IPS-18a (cell line): ENCODE data around the gene MICALL1.
A peak's percentile ranks its signal among the peaks of the same experiment; 100 is the strongest.
"Not testable (repeated sequence)": the region's sequence is repeated elsewhere in the genome, so short reads cannot be mapped to it uniquely, and the experiment has no call there.

Experiments used
- H3K27ac ChIP-seq: one replicate; pipeline ENCODE4 v1.5.1; 2013; ENCODE audit warnings: low read length
- H3K27me3 ChIP-seq: one replicate; pipeline ENCODE4 v1.6.1; 2013; ENCODE audit warnings: mild to moderate bottlenecking, low read length; ENCODE audit not compliant: control insufficient read depth, insufficient read depth
- H3K36me3 ChIP-seq: one replicate; pipeline ENCODE4 v1.6.1; 2013; ENCODE audit warnings: low read depth, low read length; ENCODE audit not compliant: control insufficient read depth
- H3K4me1 ChIP-seq: one replicate; pipeline ENCODE4 v1.6.1; 2013; ENCODE audit warnings: low read depth, low read length; ENCODE audit not compliant: control insufficient read depth
- H3K4me3 ChIP-seq: one replicate; pipeline ENCODE4 v1.5.1; 2013; ENCODE audit warnings: low read length
- H3K9ac ChIP-seq: one replicate; pipeline ENCODE4 v1.6.1; 2013; ENCODE audit warnings: mild to moderate bottlenecking, low read length, moderate library complexity
- H3K9me3 ChIP-seq: one replicate; pipeline ENCODE4 v1.6.1; 2013; ENCODE audit warnings: low read depth, low read length; ENCODE audit not compliant: control insufficient read depth

Gene MICALL1

DNA sequence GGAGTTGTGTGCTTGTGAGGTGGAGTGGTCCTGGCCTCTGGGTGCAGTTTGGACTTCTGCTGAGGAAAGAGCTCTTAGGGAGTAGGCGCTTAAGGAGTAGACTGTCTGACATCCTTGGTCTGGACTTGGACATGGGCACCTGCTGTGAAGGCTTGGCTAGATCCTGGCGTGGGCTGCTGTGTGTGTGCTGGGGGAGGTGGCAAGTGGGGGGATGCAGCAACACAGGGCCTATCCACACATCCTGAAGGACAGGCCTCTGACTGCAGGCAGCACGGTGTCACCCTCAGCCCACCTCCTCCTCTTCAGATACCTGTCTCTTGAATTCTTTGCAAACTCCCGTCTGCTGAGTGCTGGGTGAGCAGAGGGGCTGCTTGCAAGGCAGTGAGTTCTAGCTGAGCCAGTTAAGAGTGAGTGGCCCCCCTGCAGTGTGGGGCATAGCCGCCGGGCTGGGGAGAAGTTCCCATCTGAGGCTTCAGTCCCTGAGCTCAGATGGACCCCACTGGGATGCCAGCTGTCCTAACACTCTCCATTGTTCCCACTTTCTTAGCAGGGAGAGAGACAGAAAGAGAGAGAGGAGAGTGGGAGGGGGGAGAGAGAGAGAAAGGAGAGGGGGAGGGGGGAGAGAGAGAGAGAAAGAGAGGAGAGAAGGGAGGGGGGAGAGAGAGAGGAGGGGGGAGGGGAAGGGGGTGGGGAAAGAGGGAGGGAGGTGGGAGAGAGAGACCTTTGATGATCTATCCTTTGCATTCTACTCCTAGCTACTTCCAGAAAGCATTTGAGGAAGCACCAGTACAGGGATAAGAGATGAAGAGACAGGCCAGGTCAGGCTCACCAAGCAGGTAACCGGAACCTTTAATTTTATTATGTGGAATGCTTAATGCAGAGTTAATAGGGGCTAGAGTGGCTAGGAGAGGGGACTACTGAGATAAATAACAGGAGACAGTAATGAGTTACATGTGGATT is 65.7 kb downstream of the MICALL1 start:
- Histone ChIP-seq H3K36me3 (peaks cover 13% of the 10 kb centered on the region), H3K4me3 (peak overlapping the region; percentile 26)

DNA sequence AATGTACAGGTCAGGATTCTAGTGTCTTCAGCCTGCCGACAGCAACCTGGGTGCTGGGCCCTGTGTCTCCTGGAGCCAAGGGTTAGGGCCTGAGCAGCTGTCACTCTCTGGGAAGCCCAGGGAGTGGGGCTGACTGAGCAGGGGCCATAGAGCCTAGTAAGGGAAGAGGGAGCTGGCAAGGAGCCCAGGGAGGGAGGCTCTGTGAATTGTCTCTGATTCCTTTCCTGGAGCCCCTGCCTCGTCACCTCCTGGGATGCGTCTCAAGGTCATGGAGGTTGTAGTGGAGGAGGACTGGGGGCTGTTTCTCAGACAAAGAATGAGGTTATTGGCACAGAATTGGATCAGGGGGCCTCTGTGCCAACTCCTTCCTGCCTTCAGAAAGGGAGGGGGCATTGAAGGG is 66.4 kb downstream of the MICALL1 start:
- H3K36me3 ChIP-seq = peaks cover 5% of the 10 kb centered on the region
- no peaks in the 10 kb centered on the region for H3K9me3 ChIP-seq
- H3K4me3 ChIP-seq = no peak overlapping the region
- no peaks in the 10 kb centered on the region for H3K27me3 ChIP-seq
- peaks cover 17% of the 10 kb centered on the region for H3K4me1 ChIP-seq
- no peak overlapping the region for H3K27ac ChIP-seq
- H3K9ac ChIP-seq = no peak overlapping the region

More for the DNA sequence above, 65.7 kb downstream of the MICALL1 start:
- peaks cover 17% of the 10 kb centered on the region for H3K4me1 ChIP-seq
- H3K9me3 ChIP-seq = no peaks in the 10 kb centered on the region
- no peak overlapping the region for H3K27ac ChIP-seq
- H3K9ac ChIP-seq = no peak overlapping the region
- no peaks in the 10 kb centered on the region for H3K27me3 ChIP-seq

DNA sequence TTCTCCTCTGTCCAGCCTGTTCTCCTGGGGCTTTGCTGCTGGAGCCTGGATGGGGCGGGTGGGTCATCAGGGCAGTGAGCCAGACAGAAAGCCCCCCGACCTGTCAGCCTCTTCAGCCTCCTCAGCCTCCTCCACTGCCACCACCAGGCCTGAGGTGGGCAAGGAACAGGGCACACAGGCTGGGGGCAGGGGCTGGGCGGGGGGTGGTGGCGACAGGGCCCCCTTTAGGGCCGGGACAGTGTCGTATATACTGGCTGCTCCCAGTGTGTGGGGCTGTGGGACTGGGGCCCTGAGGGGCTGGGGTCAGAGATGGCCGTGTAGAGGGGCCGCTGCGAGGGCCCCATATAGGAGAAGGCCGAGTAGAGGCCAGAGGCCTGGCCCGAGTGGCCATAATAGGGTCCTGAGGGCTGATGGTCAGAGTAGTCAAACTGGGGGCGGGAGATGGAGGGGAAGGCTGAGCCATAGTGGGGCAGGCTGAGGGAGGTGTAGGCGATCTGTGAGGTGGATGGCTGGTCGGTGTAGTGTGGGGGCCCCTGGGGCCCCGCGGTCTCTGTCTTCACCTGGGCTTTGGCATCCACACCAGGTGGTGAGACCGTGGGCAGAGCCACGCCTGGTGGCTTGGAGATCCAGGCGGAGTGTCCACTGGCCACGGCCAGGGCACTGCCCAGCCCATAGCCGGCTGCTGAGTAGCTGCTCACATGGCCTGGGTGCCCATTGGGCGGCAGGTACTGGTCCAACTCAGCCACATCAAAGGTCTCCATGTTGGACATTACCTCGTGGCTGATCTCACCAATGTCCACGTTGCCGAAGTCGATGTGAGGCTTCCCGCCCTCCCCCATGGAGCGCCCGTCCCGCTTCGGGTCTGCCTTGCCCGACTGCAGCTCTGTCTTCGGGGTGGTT is 67.4 kb downstream of the MICALL1 start:
- Histone ChIP-seq H3K27me3 (no peaks in the 10 kb centered on the region), H3K36me3 (no peaks in the 10 kb centered on the region), H3K9ac (no peak overlapping the region), H3K9me3 (no peaks in the 10 kb centered on the region), H3K4me1 (peaks cover 17% of the 10 kb centered on the region), H3K27ac (no peak overlapping the region), H3K4me3 (no peak overlapping the region)

DNA sequence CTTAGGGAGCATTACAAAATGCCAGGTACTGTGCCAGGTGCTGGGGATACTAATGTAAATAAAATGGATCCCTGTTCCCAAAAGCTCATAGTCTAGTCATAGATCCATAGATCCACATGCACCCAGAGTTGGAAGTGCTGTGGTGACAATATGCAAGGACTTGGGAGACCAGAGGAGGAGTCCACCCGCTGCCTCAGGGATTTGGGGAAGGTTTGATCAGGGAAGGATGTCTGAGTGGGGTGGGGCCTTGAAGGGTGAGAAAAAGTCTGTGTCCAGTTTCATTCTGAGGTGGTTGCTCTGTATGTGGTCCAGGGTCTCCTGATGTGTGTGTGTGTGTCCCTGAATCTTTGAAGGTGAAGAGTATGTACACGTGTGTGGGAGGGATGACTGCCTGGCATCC is 69.1 kb downstream of the MICALL1 start:
- peaks cover 21% of the 10 kb centered on the region for H3K4me1 ChIP-seq
- no peak overlapping the region for H3K4me3 ChIP-seq
- H3K27ac ChIP-seq = no peak overlapping the region
- H3K9ac ChIP-seq = no peak overlapping the region
- no peaks in the 10 kb centered on the region for H3K9me3 ChIP-seq
- H3K36me3 ChIP-seq = no peaks in the 10 kb centered on the region
- no peaks in the 10 kb centered on the region for H3K27me3 ChIP-seq

DNA sequence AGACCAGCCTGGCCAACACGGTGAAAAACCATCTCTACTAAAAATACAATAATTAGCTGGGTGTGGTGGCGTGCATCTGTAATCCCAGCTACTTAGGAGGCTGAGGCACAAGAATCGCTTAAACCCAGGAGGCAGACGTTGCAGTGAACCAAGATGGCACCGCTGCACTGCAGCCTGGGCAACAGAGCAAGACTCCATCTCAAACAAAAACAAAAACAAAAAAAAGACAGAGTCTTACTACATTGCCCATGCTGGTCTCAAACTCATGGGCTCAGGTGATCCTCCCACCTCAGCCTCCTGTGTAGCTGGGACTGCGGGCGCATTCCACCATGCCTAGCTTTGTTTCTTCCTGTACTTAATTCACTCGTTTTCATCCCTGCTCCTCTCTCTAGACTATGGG is 69.9 kb downstream of the MICALL1 start:
- not testable (repeated sequence) for H3K27me3 ChIP-seq, H3K36me3 ChIP-seq, H3K4me3 ChIP-seq, H3K9me3 ChIP-seq, H3K27ac ChIP-seq, H3K9ac ChIP-seq
- peaks cover 20% of the 10 kb centered on the region for H3K4me1 ChIP-seq

DNA sequence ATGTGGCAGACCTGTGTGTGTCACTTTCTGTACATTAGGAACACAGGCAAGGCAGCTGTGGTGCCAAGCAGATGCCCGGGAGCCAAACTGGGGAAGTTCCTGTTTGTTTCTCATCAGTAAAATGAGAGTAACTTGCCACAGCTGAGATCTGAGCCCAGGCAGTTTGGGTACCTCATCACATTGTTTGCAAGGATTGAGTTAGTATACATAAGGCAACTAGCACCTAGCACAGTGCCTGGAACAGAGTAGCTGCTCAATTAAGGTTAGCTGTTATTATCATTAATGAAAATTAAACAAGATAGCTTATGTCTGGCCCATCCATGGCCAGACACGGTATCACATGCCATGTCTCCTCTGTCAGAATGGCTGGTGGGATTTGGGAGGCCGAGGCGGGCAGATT is 70.5 kb downstream of the MICALL1 start:
- Histone ChIP-seq H3K4me1 (peaks cover 15% of the 10 kb centered on the region), H3K4me3 (no peak overlapping the region), H3K27ac (no peak overlapping the region), H3K36me3 (no peaks in the 10 kb centered on the region), H3K27me3 (no peaks in the 10 kb centered on the region), H3K9me3 (no peaks in the 10 kb centered on the region), H3K9ac (no peak overlapping the region)

DNA sequence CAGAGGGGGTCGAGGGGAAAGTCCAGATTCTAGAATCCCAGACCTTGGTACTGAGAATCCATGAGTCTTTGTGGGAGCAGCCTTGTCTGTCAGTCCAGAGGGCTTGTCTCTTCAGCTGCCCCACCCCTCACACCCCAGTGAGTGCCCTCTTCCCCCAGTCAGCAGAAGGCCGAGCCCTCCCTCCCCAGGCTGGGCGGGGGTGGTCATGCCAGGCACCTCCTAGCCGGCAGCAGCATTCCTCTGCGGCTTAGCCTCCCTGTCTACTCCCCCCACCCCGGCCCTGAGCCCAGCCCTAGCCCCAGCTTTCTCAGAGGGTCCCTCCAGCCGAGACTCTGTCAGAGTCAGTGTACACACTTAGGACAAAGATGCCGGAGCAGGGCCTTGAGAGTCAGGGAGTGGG is 73.7 kb downstream of the MICALL1 start:
- no peak overlapping the region for H3K27ac ChIP-seq
- H3K4me1 ChIP-seq = peaks cover 6% of the 10 kb centered on the region

DNA sequence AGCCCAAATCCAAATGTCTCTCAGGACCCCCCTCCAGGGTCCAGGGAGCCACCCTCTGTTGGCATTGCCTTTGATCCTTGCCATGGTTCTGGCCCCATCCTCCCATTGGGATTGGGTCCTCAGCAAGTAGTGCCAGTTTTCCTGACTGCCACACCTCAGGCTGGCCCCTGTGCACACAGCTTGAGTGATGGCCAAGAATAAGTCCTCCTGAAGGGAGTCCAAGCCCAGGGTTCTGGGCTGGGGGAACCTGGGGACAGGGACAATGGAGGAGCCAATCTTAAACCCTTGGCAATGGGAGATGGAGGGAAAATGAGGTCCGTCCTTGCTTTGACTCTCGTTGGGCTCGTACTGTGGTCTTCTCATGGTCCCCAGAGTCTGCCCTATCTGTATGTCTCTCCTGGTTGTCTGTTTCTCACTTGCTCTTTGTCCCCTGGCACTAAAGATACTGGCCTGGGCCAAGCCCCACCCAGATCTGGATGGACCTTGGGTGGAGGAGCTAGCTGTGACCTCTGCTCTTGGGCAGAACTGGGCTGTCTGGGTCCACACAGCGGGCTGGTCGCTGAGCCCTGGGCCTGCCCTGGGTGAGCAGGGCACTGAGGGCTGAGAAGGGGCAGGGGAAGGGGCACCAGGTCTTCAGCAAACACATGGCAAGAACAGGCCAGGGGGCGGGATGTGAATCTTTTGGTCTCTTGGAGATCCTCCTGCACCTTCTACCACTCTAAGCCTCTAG is 75.3 kb downstream of the MICALL1 start:
- Histone ChIP-seq H3K36me3 (no peaks in the 10 kb centered on the region), H3K4me1 (peaks cover 6% of the 10 kb centered on the region), H3K4me3 (no peak overlapping the region), H3K27me3 (peaks cover 12% of the 10 kb centered on the region), H3K9me3 (no peaks in the 10 kb centered on the region), H3K9ac (no peak overlapping the region), H3K27ac (no peak overlapping the region)

More for the DNA sequence above, 73.7 kb downstream of the MICALL1 start:
- Histone ChIP-seq H3K4me3 (no peak overlapping the region), H3K27me3 (peaks cover 12% of the 10 kb centered on the region), H3K9me3 (no peaks in the 10 kb centered on the region), H3K9ac (no peak overlapping the region), H3K36me3 (no peaks in the 10 kb centered on the region)

DNA sequence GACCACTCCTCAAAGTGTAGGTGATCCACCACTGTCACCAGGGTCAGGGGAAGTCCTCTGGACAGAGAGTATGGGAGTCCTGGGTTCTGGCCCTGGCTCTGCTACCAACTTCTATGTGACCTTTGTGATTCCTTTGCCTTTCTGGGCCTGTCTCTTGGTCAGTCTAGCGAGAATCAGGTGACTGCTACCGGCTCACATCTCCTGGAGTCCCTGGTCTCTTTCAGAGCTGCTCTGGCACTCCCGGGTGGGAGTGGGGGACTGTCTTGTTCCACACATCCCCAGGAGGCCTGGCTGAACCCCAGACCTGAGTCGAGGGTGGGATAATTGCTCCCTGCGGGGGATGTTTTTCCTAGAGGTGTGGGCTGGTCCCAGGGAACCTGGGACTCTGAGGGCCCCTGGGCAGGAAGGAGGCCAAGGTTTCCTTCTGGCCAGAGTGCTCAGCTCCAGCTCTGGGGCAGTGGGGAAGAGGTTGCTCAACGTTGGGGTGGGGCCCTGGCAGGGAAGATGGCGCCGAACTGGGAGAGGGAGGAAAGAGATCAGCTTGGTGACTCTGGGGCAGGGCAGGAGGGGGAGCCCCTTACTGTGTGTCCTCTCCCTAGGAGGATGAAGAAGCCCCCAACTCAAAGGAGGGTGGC is 76.2 kb downstream of the MICALL1 start:
- peaks cover 6% of the 10 kb centered on the region for H3K4me1 ChIP-seq
- H3K4me3 ChIP-seq = no peak overlapping the region
- H3K27me3 ChIP-seq = peaks cover 12% of the 10 kb centered on the region
- no peak overlapping the region for H3K27ac ChIP-seq
- no peaks in the 10 kb centered on the region for H3K36me3 ChIP-seq
- no peak overlapping the region for H3K9ac ChIP-seq
- no peaks in the 10 kb centered on the region for H3K9me3 ChIP-seq

DNA sequence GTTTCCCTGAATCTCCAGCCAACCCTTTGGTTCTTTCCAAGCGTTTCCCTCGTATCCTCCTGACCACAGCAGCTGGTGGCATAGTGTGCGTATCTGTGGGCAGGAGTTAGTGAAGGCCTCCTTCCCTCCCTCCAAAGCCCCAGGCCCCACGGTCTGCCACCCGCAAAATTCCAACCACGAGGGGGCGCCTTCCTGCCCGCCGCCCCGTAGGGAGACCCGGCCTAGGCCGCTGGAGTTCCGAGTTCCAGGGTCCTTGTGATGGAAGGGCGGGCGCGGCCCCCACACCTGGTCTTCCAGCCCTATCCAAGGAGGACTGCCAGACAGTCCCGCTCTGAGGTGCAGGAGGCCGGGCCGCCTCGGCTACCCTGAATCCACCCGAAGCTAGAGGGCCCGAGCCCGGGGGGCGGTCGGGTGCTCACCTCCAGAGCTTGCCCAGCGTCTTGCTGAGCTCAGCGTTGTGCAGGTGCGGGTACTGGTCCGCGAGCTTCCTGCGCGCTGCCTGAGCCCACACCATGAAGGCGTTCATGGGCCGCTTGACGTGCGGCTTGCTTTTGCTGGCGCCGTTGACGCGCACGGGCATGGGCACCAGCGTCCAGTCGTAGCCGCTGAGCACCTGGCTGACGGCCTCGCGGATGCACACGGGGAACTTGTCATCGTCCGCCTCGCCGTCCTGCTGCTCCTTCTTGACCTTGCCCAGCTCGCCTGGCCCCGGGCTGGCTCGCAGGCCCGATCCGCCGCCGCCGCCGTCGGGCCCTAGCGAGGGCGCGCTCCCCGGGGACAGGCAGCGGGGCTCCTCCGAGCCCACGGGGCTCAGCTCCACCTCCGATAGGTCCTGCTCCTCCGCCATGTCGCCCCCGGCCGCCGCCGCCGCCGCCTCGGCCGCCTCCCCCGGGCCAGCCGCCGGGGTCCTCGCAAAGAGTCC is 77.1 kb downstream of the MICALL1 start:
- Histone ChIP-seq H3K27me3 (peaks cover 12% of the 10 kb centered on the region), H3K4me3 (peak overlapping the region; percentile 3), H3K9ac (no peak overlapping the region), H3K27ac (no peak overlapping the region), H3K4me1 (peaks cover 6% of the 10 kb centered on the region), H3K9me3 (no peaks in the 10 kb centered on the region), H3K36me3 (no peaks in the 10 kb centered on the region)
